ENCODE data around the gene ATP8B4. TPM values are rescaled to one million over a fixed set of nuclear protein-coding genes. Genes with fewer than 3 reads are reported as not detected.
A peak's percentile ranks its signal among the peaks of the same experiment; 100 is the strongest.

Gene ATP8B4
- total RNA-seq, 2 donors from 2014 or later, result 20.0 to 26.1 TPM

DNA sequence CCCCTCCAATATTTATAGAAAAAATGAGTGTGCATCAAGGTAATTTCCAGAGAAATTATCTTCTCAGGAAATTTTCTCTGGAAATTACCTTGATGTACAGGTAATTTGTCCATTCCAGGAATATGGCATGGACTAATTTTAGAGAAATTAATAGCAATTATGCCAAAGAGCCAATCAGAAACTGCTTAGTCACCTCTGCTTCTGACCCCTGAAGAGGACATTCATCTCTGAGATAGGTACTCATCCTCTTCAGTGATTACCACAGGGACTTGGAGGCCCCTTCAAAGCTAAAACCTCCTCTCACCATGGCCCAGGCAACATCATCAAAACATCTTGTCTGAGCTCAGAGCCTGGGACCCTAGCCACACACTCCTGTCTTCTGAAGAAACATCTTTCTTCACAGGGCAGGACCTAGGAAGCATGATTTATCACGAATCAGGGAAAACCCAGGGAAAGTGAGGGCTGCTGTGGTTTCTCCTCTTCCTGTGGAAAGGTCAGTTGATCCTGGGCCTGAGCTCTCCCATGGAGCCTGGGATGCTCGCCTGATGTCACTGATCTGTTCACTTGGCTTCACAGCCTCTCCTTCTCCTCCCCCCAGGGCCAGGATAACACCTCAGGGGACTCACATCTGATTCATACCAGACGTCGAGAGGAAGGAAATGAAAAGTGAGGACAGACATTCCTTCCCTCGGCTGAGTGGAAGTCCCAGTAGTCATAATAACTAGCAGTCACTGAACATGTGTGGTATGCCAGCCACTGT is 287.6 kb downstream of the ATP8B4 start:
- Mint-ChIP-seq H3K27ac (no peak overlapping the region), H3K36me3 (ENCODE audit: low read depth) (no peaks in the 10 kb centered on the region), H3K27me3 (no peaks in the 10 kb centered on the region), H3K4me1 (no peaks in the 10 kb centered on the region), H3K9me3 (peaks cover 4% of the 10 kb centered on the region), H3K4me3 (no peak overlapping the region)
- ATAC-seq (replicated peaks), result no peak

DNA sequence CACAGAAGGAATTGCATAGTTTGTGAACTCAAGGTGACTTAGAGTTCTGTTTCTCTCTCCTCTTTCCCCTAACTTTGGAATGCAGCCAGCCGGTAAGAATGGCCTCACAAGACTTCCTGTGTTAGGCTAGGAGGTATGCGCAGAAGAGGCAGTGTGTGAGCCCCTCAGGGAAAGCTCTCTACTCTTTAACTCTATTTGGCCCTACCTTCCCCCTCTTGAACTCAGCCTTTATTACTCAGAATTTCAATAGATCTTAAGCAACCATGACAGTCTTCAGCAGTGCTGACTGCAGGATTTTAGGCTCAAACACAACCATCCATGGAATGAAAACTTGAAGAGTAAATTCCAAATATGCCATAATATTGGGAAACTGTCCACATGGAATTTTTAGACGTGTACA is 288.6 kb downstream of the ATP8B4 start:
- H3K27me3 Mint-ChIP-seq, result no peaks in the 10 kb centered on the region
- H3K4me3 Mint-ChIP-seq, result no peak overlapping the region
- no peak overlapping the region for H3K27ac Mint-ChIP-seq
- no peaks in the 10 kb centered on the region for H3K36me3 Mint-ChIP-seq (ENCODE audit: low read depth)
- peaks cover 4% of the 10 kb centered on the region for H3K9me3 Mint-ChIP-seq
- H3K4me1 Mint-ChIP-seq, result no peaks in the 10 kb centered on the region
- no peak for ATAC-seq (replicated peaks)

DNA sequence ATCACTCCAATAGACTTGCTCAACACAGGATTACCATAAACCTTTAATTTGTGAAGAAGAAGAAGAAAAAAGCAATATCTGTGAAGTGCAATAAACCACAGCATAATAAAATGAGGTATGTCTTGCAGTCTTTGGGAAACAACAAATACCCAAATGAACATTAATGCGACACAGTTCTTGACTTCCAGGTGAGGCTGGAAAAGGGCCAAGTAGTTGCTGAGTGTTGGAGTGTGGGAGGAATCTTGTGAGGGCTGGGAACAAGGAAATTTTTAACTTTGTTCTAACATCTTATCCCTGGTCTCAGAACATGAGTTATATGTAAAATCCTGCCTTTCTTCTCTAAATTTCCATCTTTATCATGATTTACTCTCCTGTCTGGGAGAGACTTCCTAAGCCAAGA is 291.7 kb downstream of the ATP8B4 start:
- ATAC-seq (replicated peaks), result no peak
- no peaks in the 10 kb centered on the region for H3K4me1 Mint-ChIP-seq
- no peak overlapping the region for H3K27ac Mint-ChIP-seq
- no peak overlapping the region for H3K4me3 Mint-ChIP-seq
- H3K27me3 Mint-ChIP-seq, result peaks cover 3% of the 10 kb centered on the region
- no peaks in the 10 kb centered on the region for H3K36me3 Mint-ChIP-seq (ENCODE audit: low read depth)
- peaks cover 4% of the 10 kb centered on the region for H3K9me3 Mint-ChIP-seq

DNA sequence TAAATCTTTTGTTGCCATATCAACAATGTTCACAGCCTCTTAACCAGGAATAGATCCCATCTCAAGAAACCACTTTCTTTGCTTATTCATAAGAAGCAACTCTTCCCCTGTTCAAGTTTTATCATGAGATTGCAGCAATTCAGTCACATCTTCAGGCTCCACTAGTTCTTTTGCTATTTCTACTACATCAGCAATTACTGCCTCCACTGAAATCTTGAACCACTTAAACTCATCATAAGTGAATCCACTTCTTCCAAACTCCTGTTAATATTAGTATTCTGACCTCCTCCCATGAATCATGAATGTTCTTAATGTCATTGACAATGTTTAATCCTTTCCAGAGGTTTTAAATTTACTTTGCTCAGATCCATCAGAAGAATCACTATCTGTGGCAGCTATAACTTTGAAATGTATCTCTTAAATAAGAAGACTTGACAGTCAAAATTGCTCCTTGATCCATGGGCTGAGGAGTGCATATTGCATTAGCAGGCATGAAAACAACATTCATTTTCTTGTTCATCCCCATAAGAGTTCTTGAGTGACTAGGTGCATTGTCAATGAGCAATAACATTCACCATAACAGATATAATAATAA is 292.3 kb downstream of the ATP8B4 start:
- ATAC-seq (replicated peaks), result no peak
- H3K36me3 Mint-ChIP-seq (ENCODE audit: low read depth), result no peaks in the 10 kb centered on the region
- peaks cover 4% of the 10 kb centered on the region for H3K9me3 Mint-ChIP-seq
- H3K4me3 Mint-ChIP-seq, result no peak overlapping the region
- H3K27me3 Mint-ChIP-seq, result peaks cover 3% of the 10 kb centered on the region
- no peak overlapping the region for H3K27ac Mint-ChIP-seq
- H3K4me1 Mint-ChIP-seq, result no peaks in the 10 kb centered on the region

DNA sequence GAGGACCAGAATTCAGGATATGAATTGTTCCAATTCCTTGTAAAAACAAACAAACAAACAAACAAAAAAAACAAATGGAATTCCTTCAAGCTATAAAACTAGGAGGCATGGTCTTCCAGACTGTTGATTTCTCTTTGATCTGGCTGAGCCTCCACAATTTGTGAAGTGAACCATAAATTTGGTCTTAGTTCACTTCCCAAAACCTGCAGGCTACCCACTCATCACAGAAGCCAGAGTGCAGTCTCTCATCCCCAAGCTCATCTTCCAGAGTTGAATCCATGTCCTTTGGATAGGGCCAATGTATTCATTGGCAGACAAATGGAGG is 294.3 kb downstream of the ATP8B4 start:
- no peaks in the 10 kb centered on the region for H3K36me3 Mint-ChIP-seq (ENCODE audit: low read depth)

DNA sequence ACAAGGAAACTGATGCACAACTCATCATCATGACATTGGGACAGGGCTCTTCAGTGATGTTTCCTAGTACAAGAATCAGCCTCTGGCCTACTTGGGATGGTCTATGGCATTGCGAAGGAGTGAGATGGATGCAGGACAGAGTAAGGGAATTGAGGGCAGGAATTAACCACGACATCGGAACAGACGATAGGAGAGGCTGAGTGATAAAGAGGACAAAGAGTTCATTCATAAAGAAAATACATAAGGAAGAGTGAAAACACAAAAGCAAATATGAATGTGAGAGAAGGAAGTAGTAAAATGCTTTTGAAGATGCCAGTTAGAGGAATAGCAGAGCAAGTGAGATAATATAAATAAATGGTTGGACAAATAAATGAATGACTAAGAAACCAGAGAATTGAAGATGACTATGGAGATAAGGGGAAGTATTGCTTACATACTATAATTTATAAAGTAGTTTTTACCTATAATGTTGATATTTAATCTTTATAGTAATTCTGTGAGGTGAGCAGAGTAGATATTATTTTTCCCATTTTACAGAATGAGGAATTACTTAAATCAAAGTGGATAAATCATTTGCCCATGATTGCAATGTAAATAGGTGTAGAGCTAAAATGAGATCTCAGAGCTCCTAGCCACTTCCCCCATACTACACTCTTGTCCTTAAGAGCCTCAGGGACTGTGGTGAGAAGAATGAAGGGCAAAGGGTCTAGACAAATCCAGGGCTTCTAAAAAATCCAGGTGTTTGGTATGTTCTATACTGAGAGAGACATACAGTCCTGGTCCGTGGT is 294.9 kb downstream of the ATP8B4 start:
- Mint-ChIP-seq H3K27me3 (peaks cover 3% of the 10 kb centered on the region), H3K36me3 (ENCODE audit: low read depth) (no peaks in the 10 kb centered on the region), H3K4me3 (no peak overlapping the region), H3K9me3 (peaks cover 4% of the 10 kb centered on the region), H3K27ac (no peak overlapping the region), H3K4me1 (no peaks in the 10 kb centered on the region)
- ATAC-seq (replicated peaks), result no peak

More for the DNA sequence above, 294.3 kb downstream of the ATP8B4 start:
- ATAC-seq (replicated peaks), result no peak
- no peak overlapping the region for H3K4me3 Mint-ChIP-seq
- H3K27me3 Mint-ChIP-seq, result peaks cover 3% of the 10 kb centered on the region
- H3K4me1 Mint-ChIP-seq, result no peaks in the 10 kb centered on the region
- peaks cover 4% of the 10 kb centered on the region for H3K9me3 Mint-ChIP-seq
- H3K27ac Mint-ChIP-seq, result no peak overlapping the region

DNA sequence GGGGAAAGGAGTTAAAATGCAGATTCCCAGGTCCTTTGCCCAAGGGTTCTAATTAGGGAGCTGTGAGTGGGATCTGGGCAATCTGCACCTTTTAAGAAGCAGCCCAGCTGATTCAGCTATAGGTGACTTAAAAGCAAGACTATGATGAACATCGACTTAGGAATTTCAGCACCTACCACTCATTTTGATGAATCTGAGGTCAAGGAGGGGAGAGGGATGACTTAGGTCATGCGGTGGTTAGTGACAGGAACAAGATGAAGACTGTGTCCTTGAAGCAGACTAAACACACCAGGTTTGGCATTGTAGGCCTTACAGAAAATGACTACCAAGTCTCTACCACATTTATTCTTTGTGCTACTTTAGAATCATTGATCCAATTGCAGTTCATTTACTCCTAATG is 301.9 kb downstream of the ATP8B4 start:
- H3K4me3 Mint-ChIP-seq, result no peak overlapping the region
- H3K4me1 Mint-ChIP-seq, result peaks cover 7% of the 10 kb centered on the region
- no peaks in the 10 kb centered on the region for H3K36me3 Mint-ChIP-seq (ENCODE audit: low read depth)
- H3K27me3 Mint-ChIP-seq, result peaks cover 3% of the 10 kb centered on the region
- H3K9me3 Mint-ChIP-seq, result no peaks in the 10 kb centered on the region
- ATAC-seq (replicated peaks), result peak; percentile 60
- H3K27ac Mint-ChIP-seq, result no peak overlapping the region

DNA sequence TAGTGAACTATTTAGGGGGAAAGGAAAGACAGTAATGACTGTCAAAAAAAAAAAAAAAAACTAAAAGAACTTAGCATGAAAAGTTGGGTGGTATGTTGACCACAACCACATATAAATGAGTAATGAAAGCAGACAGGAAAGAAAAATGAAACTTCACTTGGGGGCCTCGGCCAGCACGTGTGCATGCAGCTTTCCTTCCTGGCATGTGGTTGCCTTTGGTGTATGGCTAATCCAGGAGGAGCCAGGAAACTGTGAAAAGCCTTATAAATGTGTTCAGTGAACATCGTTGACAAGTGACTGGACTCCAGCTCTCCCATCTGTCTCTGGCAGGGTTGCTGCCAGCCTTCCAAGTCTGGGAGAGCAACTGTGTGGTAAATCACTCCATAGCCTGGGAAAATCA is 303.1 kb downstream of the ATP8B4 start:
- no peak for ATAC-seq (replicated peaks)
- H3K4me1 Mint-ChIP-seq, result peaks cover 7% of the 10 kb centered on the region
- H3K27ac Mint-ChIP-seq, result no peak overlapping the region
- H3K27me3 Mint-ChIP-seq, result peaks cover 3% of the 10 kb centered on the region
- H3K9me3 Mint-ChIP-seq, result no peaks in the 10 kb centered on the region
- no peak overlapping the region for H3K4me3 Mint-ChIP-seq
- no peaks in the 10 kb centered on the region for H3K36me3 Mint-ChIP-seq (ENCODE audit: low read depth)

DNA sequence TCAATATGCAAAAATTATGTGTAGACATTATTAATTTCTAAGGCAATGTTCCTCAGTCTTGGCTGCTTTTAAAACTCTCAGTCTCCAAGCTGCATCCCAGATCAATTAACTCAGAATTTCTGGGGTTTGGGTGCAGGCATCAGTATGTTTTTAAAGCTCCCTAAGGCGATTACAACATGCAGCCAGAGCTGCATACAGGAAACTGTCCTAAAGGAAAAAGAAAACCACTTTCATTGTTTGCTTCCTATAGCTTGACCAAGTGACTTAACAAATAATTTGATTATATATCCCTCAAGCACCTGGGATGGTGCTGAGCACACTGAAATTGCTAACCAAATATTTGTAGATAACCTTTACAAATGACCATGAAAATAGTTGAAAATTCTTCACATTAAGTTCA is 303.5 kb downstream of the ATP8B4 start:
- Mint-ChIP-seq H3K27ac (no peak overlapping the region), H3K27me3 (peaks cover 3% of the 10 kb centered on the region)
- ATAC-seq (replicated peaks), result no peak

DNA sequence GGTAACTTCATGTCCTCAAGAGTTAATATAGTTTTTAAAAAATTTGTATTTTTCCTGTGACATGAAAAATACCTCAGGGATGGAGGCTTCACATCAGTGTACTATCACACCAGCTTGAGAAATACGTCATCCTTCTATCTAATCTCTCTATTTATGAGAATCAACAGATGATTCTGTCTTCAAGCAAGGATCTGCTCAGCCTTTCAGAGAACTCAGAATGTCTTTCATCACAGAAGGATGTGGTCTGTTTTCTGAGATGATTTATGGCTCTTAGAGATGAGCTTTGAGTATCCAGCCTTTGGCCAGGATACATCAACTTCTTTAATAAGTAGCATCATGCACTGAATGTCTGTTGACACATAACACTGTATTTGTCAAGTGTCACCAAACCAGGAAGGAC is 304.3 kb downstream of the ATP8B4 start:
- Mint-ChIP-seq H3K27me3 (peaks cover 3% of the 10 kb centered on the region), H3K4me3 (no peak overlapping the region), H3K27ac (no peak overlapping the region), H3K36me3 (ENCODE audit: low read depth) (no peaks in the 10 kb centered on the region), H3K4me1 (peaks cover 7% of the 10 kb centered on the region), H3K9me3 (no peaks in the 10 kb centered on the region)
- ATAC-seq (replicated peaks), result no peak

More for the DNA sequence above, 303.5 kb downstream of the ATP8B4 start:
- Mint-ChIP-seq H3K9me3 (no peaks in the 10 kb centered on the region), H3K4me1 (peaks cover 7% of the 10 kb centered on the region), H3K4me3 (no peak overlapping the region), H3K36me3 (ENCODE audit: low read depth) (no peaks in the 10 kb centered on the region)

DNA sequence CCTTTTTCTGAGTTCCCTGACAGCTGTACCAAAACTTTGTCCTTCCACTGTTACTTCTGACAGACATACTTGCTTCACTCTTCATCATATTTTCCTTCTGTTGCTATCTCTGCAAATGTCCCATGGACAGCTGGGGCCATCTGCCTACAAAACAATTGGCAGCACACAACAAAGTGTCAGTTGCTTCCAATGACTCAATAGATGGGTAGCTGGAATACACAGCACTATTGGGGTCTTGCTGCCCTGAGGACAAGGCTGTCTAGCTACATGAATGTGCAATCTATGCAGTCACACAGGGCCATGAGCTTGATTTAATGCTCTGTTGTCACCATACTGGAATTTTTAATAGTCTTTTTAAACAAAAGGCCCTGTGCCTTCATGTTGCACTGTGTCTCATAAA is 305.4 kb downstream of the ATP8B4 start:
- peaks cover 7% of the 10 kb centered on the region for H3K4me1 Mint-ChIP-seq
- H3K36me3 Mint-ChIP-seq (ENCODE audit: low read depth), result no peaks in the 10 kb centered on the region
- H3K27ac Mint-ChIP-seq, result no peak overlapping the region
- H3K4me3 Mint-ChIP-seq, result no peak overlapping the region
- no peak for ATAC-seq (replicated peaks)
- no peaks in the 10 kb centered on the region for H3K9me3 Mint-ChIP-seq
- H3K27me3 Mint-ChIP-seq, result peaks cover 6% of the 10 kb centered on the region

DNA sequence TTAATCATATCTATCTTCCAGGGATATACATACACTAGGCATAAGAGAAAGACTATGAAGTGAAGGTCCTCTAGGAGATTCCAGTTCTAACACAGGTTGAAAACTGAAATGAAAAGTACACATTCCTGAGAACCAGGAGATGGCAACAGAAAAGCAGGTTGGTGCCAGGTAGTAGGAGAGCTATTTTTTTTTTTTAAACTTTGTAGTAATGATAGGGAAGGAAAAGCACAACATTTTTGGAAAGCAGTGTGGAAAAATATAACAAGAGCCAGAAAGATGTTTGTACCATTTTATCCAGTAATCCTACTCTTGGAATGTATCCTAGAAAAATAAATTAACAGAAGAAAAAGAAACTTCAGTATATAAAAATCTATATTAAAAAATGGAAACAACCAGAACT is 308.3 kb downstream of the ATP8B4 start:
- no peak for ATAC-seq (replicated peaks)

DNA sequence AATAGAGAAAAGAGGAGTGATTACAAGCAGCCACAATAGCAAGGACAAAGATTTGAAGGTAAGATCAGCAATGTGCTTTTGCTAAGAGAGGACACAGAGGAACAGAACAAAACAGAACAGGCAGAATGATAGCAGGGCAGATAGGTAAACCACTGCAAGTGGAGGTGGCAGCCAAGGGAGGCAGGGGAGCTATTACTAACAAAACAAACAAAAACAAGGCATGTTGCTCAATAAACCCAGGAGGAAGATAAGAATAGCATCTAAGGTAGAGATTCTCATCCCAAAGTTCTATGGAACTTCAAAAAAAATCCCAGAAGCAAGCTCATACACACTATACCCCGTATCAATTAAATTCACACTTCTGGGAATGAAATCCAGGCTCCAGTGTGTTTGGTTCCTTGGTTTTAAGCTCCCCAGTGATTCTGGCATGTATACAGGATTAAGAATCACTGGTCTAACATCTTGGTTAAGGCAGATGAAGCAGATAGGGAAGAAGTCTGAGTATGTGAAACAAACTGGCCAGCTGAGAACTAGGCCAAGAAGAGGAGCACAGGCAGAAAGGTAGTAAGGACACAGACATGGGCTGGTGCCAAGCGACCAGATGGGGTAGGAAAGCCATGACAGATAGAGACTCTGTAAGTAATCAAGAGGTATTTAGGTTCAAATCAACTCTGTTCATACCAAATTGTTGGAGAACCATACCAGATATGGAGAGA is 309.0 kb downstream of the ATP8B4 start:
- no peaks in the 10 kb centered on the region for H3K36me3 Mint-ChIP-seq (ENCODE audit: low read depth)
- no peak for ATAC-seq (replicated peaks)

More for the DNA sequence above, 308.3 kb downstream of the ATP8B4 start:
- Mint-ChIP-seq H3K4me1 (peaks cover 2% of the 10 kb centered on the region), H3K9me3 (no peaks in the 10 kb centered on the region), H3K27me3 (peaks cover 6% of the 10 kb centered on the region), H3K36me3 (ENCODE audit: low read depth) (no peaks in the 10 kb centered on the region), H3K4me3 (no peak overlapping the region), H3K27ac (no peak overlapping the region)

DNA sequence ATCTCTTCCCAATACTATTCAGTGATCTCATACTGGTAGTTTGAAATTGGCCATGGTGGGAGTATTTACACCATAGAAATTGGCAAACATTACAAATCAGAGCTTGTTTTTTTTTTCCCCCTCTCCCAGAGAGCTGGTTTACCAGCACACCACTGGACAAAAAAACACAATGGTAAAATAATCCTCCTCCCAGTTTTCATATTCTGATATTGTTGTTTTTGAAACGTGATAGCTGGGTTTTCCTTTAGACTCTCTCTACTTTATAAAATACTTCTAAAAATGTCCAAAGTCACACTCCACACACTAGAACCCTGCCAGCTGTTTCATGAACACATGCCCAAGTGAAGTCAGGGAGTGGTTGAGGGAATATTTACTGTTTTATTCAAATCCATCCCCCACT is 310.7 kb downstream of the ATP8B4 start:
- Mint-ChIP-seq H3K4me1 (no peaks in the 10 kb centered on the region), H3K27ac (no peak overlapping the region), H3K27me3 (peaks cover 11% of the 10 kb centered on the region), H3K9me3 (peaks cover 5% of the 10 kb centered on the region), H3K36me3 (ENCODE audit: low read depth) (no peaks in the 10 kb centered on the region), H3K4me3 (no peak overlapping the region)
- ATAC-seq (replicated peaks), result no peak

More for the DNA sequence above, 309.0 kb downstream of the ATP8B4 start:
- Mint-ChIP-seq H3K27ac (no peak overlapping the region), H3K4me1 (no peaks in the 10 kb centered on the region), H3K4me3 (no peak overlapping the region), H3K27me3 (peaks cover 6% of the 10 kb centered on the region), H3K9me3 (peaks cover under 1% of the 10 kb centered on the region)
